Measurements from ENCODE around the gene TNFRSF1B. TPM values are rescaled to one million over a fixed set of nuclear protein-coding genes. Genes with fewer than 3 reads are reported as not detected.

Gene TNFRSF1B
- total and polyA plus RNA-seq, 9 of the 15 experiments (the other 6 are each of a cell fraction or from before 2014, with no cell fraction given), result 8.8 to 91.3 (median 36.0) TPM

DNA sequence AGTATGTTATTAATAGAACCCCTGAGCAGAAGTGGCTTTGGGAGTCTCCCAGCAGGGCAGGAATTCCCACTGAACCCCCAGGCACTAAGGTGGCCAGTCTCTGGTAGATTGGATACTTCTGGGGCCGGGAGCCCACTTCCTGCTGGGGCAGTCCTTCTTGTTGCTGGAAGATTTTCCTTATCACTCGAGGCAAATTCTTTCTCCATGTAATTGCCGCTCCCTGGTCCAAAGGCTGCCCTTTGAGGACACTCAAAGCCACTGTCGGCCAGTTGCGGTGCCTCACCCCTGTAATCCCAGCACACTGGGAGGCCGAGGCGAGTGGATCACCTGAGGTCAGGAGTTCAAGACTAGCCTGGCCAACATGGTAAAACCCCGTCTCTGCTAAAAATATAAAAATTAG lies 22.6 kb upstream of the TNFRSF1B start (continued):
- TF ChIP-seq CREM (IDR thresholded peaks at IDR 0.05; ENCODE audit: low read depth), result no peak
- TF ChIP-seq, protein P1, sequence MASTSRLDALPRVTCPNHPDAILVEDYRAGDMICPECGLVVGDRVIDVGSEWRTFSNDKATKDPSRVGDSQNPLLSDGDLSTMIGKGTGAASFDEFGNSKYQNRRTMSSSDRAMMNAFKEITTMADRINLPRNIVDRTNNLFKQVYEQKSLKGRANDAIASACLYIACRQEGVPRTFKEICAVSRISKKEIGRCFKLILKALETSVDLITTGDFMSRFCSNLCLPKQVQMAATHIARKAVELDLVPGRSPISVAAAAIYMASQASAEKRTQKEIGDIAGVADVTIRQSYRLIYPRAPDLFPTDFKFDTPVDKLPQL (IDR thresholded peaks at IDR 0.05; ENCODE audit: extremely low read depth, insufficient read length), result no peak
- no peak for TF ChIP-seq ZNF79 (CRISPR knock-in tag; IDR thresholded peaks at IDR 0.05; ENCODE audit: low read depth)
- TF ChIP-seq RBBP5 (IDR thresholded peaks at IDR 0.05; ENCODE audit: borderline replicate concordance, insufficient read depth, low read length, poor library complexity, severe bottlenecking), result peak; percentile 9
- no peak for TF ChIP-seq CXXC5 (CRISPR knock-in tag; IDR thresholded peaks at IDR 0.05)
- TF ChIP-seq NRF1 (conservative IDR thresholded peaks at IDR 0.05 in 1 of 2, IDR thresholded peaks at IDR 0.05 in 1 of 2), result no peak
- 0 out of 2 replicates have a peak, but pooled peaks have one; percentile 3 for TF ChIP-seq ZBTB17 (CRISPR knock-in tag; IDR thresholded peaks at IDR 0.05)
- TF ChIP-seq, protein P2, sequence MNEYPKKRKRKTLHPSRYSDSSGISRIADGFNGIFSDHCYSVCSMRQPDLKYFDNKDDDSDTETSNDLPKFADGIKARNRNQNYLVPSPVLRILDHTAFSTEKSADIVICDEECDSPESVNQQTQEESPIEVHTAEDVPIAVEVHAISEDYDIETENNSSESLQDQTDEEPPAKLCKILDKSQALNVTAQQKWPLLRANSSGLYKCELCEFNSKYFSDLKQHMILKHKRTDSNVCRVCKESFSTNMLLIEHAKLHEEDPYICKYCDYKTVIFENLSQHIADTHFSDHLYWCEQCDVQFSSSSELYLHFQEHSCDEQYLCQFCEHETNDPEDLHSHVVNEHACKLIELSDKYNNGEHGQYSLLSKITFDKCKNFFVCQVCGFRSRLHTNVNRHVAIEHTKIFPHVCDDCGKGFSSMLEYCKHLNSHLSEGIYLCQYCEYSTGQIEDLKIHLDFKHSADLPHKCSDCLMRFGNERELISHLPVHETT (CRISPR knock-in tag; conservative IDR thresholded peaks at IDR 0.05 in 1 of 2, IDR thresholded peaks at IDR 0.05 in 1 of 2), result no peak
- no peak for TF ChIP-seq HDAC8 (tag; IDR thresholded peaks at IDR 0.05)
- TF ChIP-seq, protein P3, sequence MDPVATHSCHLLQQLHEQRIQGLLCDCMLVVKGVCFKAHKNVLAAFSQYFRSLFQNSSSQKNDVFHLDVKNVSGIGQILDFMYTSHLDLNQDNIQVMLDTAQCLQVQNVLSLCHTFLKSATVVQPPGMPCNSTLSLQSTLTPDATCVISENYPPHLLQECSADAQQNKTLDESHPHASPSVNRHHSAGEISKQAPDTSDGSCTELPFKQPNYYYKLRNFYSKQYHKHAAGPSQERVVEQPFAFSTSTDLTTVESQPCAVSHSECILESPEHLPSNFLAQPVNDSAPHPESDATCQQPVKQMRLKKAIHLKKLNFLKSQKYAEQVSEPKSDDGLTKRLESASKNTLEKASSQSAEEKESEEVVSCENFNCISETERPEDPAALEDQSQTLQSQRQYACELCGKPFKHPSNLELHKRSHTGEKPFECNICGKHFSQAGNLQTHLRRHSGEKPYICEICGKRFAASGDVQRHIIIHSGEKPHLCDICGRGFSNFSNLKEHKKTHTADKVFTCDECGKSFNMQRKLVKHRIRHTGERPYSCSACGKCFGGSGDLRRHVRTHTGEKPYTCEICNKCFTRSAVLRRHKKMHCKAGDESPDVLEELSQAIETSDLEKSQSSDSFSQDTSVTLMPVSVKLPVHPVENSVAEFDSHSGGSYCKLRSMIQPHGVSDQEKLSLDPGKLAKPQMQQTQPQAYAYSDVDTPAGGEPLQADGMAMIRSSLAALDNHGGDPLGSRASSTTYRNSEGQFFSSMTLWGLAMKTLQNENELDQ (CRISPR knock-in tag; IDR thresholded peaks at IDR 0.05; ENCODE audit: borderline replicate concordance), result no peak
- TF ChIP-seq, protein P4, sequence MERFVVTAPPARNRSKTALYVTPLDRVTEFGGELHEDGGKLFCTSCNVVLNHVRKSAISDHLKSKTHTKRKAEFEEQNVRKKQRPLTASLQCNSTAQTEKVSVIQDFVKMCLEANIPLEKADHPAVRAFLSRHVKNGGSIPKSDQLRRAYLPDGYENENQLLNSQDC (CRISPR knock-in tag; IDR thresholded peaks at IDR 0.05), result no peak
- no peak for TF ChIP-seq ZFX (CRISPR knock-in tag; IDR thresholded peaks at IDR 0.05)
- no peak for TF ChIP-seq BHLHE40 (IDR thresholded peaks at IDR 0.05; ENCODE audit: low read length)
- peak; percentile 23; the same call in 1 of the 2 replicates for TF ChIP-seq ZNF584 (CRISPR knock-in tag; IDR thresholded peaks at IDR 0.05; ENCODE audit: low read depth)
- no peak for TF ChIP-seq RBFOX2 (IDR thresholded peaks at IDR 0.05; ENCODE audit: low read depth, low read length)
- no peak for TF ChIP-seq ZFP30 (CRISPR knock-in tag; IDR thresholded peaks at IDR 0.05; ENCODE audit: borderline replicate concordance)
